Fibroblast of lung (primary cell): ENCODE data around the gene CAMTA1. TPM values are rescaled to one million over a fixed set of nuclear protein-coding genes. Genes with fewer than 3 reads are reported as not detected.
A peak's percentile ranks its signal among the peaks of the same experiment; 100 is the strongest.

Experiments used
- DNase-seq, 2 donors: peaks; one replicate each; pipeline versions ENCODE4 v3.0.0 to v3.0.0-alpha.2; 2010; ENCODE audit warnings: low read depth in 2 of 2
- H2AFZ ChIP-seq: 2 replicates; pipeline ENCODE4 v1.5.1; 2012; ENCODE audit warnings: low read length, control low read depth, inconsistent platforms
- H3K27ac ChIP-seq: 2 replicates; pipeline ENCODE4 v1.5.1; 2011; ENCODE audit warnings: low read length, control low read depth; ENCODE audit not compliant: insufficient read depth
- H3K27me3 ChIP-seq: 2 replicates; pipeline ENCODE4 v1.5.1; 2011; ENCODE audit warnings: mild to moderate bottlenecking, low read length; ENCODE audit not compliant: control insufficient read depth, insufficient read depth
- H3K36me3 ChIP-seq: 2 replicates; pipeline ENCODE4 v1.5.1; 2011; ENCODE audit warnings: low read length; ENCODE audit not compliant: control insufficient read depth, insufficient read depth
- H3K4me1 ChIP-seq: 2 replicates; pipeline ENCODE4 v1.5.1; 2011; ENCODE audit warnings: low read length; ENCODE audit not compliant: control insufficient read depth, insufficient read depth; ENCODE audit errors: extremely low read depth
- H3K4me2 ChIP-seq: 2 replicates; pipeline ENCODE4 v1.5.1; 2011; ENCODE audit warnings: low read length, control low read depth; ENCODE audit not compliant: insufficient read depth; ENCODE audit errors: extremely low read depth
- H3K4me3 ChIP-seq, 4 experiments: fragments of 200-600 bp in 1 of 4; sonication (generic) in 1 of 4; replicated peaks in 1 of 4; 2 replicates each; pipeline ENCODE4 v1.5.1; 2011 to 2016; ENCODE audit warnings: low read length in 4 of 4, low read depth in 3 of 4, mild to moderate bottlenecking in 3 of 4, control low read depth in 2 of 4, inconsistent platforms in 1 of 4, mixed read lengths in 1 of 4; ENCODE audit not compliant: insufficient read depth in 1 of 4; ENCODE audit errors: control extremely low read depth in 1 of 4
- H3K79me2 ChIP-seq: 2 replicates; pipeline ENCODE4 v1.5.1; 2012; ENCODE audit warnings: mild to moderate bottlenecking, low read length, inconsistent platforms; ENCODE audit not compliant: control insufficient read depth, insufficient read depth
- H3K9ac ChIP-seq: 2 replicates; pipeline ENCODE4 v1.5.1; 2011; ENCODE audit warnings: mild to moderate bottlenecking, low read length, control low read depth; ENCODE audit not compliant: insufficient read depth
- H3K9me3 ChIP-seq: 2 replicates; pipeline ENCODE4 v1.5.1; 2012; ENCODE audit warnings: low read depth, low read length; ENCODE audit not compliant: control insufficient read depth, insufficient read depth
- H4K20me1 ChIP-seq: 2 replicates; pipeline ENCODE4 v1.5.1; 2011; ENCODE audit warnings: low read length; ENCODE audit not compliant: control insufficient read depth, insufficient read depth; ENCODE audit errors: extremely low read depth
- EZH2 ChIP-seq: IDR thresholded peaks from 2 replicates; pipeline ENCODE4 v1.5.1; 2012; ENCODE audit warnings: low read length, control low read depth, mild to moderate bottlenecking; ENCODE audit errors: missing control alignments
- polyA plus RNA-seq, 2 donors: library from polyadenylated mRNA; depleted of rRNA in 1 of 2; stranded (reverse) in 1 of 2; unstranded in 1 of 2; fragments of >200 nt; gene quantifications; 2 replicates each; pipeline ENCODE4 v1.2.1, GENCODE V29; 2011 to 2012; ENCODE audit warnings: missing spikeins in 1 of 2
- total RNA-seq: library from RNA; depleted of rRNA; stranded (reverse); fragments of >200 nt; gene quantifications from 2 replicates; pipeline ENCODE4 v1.2.1, GENCODE V29; 2014
- TF ChIP-seq, protein P1 (sequence below), 2 donors: IDR thresholded peaks in 1 of 2; conservative IDR thresholded peaks in 1 of 2; 1 replicate in 1 of 2; 2 replicates in 1 of 2; pipeline ENCODE4 v1.5.1; 2011 to 2012; ENCODE audit warnings: low read length in 2 of 2, control low read depth in 1 of 2, inconsistent platforms in 1 of 2, low read depth in 1 of 2, mild to moderate bottlenecking in 1 of 2

CAMTA1 gene
- total and polyA plus RNA-seq, 2 donors (not counting 1 experiment from before 2014, with no cell fraction given) = 47.6 to 86.0 TPM

DNA sequence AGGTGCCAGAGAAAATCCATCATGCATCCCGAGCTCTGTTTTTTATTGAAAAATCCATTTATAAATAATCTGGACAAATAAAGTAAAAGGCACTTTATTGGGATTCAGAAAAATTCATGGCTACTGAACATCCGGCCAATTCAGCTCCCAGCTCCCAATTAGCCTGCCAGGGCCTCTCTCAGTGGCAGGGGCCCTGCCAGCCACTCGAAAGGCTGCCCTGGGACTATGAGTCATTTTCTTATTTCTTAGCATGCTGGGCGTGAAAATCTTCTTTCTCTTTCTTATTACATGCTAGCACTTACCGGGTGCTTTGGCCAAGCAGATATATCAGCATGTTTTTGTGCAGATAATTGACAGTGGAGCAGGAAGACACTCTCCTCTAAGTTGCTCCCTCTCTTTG, 283.3 kb downstream of the CAMTA1 start:
- Histone ChIP-seq H4K20me1 (no peaks in the 10 kb centered on the region), H3K9me3 (no peaks in the 10 kb centered on the region), H3K9ac (no peak overlapping the region), H3K4me2 (no peak overlapping the region), H2AFZ (no peak overlapping the region), H3K36me3 (no peaks in the 10 kb centered on the region), H3K27me3 (no peaks in the 10 kb centered on the region), H3K79me2 (no peaks in the 10 kb centered on the region), H3K4me3 (no peak overlapping the region), H3K27ac (no peak overlapping the region), H3K4me1 (no peaks in the 10 kb centered on the region)
- TF ChIP-seq EZH2 = no peak
- TF ChIP-seq, protein P1, sequence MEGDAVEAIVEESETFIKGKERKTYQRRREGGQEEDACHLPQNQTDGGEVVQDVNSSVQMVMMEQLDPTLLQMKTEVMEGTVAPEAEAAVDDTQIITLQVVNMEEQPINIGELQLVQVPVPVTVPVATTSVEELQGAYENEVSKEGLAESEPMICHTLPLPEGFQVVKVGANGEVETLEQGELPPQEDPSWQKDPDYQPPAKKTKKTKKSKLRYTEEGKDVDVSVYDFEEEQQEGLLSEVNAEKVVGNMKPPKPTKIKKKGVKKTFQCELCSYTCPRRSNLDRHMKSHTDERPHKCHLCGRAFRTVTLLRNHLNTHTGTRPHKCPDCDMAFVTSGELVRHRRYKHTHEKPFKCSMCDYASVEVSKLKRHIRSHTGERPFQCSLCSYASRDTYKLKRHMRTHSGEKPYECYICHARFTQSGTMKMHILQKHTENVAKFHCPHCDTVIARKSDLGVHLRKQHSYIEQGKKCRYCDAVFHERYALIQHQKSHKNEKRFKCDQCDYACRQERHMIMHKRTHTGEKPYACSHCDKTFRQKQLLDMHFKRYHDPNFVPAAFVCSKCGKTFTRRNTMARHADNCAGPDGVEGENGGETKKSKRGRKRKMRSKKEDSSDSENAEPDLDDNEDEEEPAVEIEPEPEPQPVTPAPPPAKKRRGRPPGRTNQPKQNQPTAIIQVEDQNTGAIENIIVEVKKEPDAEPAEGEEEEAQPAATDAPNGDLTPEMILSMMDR (conservative IDR thresholded peaks at IDR 0.05 in 1 of 2, IDR thresholded peaks at IDR 0.05 in 1 of 2; ENCODE audit: low read depth in 1 of 2, low read length in 2 of 2) = no peak
- DNase-seq = no peak

DNA sequence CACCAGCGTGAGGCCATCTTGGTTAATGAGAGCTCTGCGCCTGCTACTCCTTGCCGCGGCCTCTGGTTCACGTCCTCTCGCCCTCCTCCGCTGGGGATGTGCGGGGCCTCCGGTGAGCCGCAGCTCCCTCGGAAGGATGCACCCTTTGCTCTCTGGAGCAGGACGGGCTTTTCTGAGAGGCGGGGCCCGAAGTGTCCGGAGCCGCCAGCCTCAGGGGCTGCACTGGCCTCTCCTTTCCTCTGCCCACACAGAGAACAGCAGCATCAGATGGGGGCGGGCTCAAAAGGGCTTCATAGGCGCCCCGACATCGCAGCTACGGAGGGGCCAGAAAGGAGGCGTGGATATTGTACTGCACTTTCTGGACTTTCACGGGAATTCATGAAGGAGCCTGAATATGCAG, 284.7 kb downstream of the CAMTA1 start:
- H3K27me3 ChIP-seq = no peaks in the 10 kb centered on the region
- H4K20me1 ChIP-seq = no peaks in the 10 kb centered on the region
- H3K9ac ChIP-seq = no peak overlapping the region
- H3K27ac ChIP-seq = no peak overlapping the region
- H3K36me3 ChIP-seq = no peaks in the 10 kb centered on the region
- H3K4me2 ChIP-seq = peak overlapping the region; percentile 93
- TF ChIP-seq, protein P1 (conservative IDR thresholded peaks at IDR 0.05 in 1 of 2, IDR thresholded peaks at IDR 0.05 in 1 of 2; ENCODE audit: low read depth in 1 of 2, low read length in 2 of 2) = no peak
- no peak for TF ChIP-seq EZH2
- peak overlapping the region; percentile 30 to 64 (median 48) for H3K4me3 ChIP-seq
- peak overlapping the region; percentile 38 for H2AFZ ChIP-seq
- DNase-seq = peak in 1 of 2 donors; percentile 16
- no peaks in the 10 kb centered on the region for H3K4me1 ChIP-seq
- H3K79me2 ChIP-seq = no peaks in the 10 kb centered on the region
- H3K9me3 ChIP-seq = no peaks in the 10 kb centered on the region

DNA sequence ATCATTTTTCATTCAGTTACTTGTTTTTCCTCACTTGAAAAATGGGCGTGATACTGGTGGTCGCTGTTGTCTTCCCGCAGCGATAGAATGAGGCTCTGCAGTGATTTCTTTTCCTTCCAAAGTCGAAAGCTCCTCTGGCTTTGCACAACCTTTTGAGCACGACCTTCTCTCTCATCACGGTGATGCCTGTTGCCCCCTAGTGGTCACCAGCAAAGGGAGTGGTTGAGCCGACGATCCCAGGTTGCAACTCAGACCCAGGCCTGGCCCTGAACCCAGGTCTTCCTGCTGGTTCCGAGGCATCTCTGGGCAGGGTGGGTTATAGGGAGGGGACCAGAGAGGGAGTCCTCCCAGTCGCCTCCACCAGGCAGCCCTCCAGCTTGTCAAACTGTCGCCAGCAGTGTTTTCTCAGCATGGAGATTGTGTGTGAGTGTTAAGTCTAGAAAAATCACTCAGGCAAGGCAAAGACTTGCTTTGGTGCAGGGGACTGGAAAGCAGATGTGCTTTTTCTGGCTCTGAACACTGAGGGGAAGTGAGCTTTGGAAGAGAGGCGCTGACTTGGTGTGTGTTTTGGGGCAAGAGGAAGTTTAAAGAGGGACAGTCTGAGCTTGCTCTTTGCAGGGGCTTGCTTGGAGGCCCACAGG, 285.3 kb downstream of the CAMTA1 start:
- Histone ChIP-seq H3K4me1 (no peaks in the 10 kb centered on the region), H3K4me3 (peak overlapping the region; percentile 30 to 64 (median 48)), H3K27me3 (no peaks in the 10 kb centered on the region), H3K27ac (no peak overlapping the region), H3K9me3 (no peaks in the 10 kb centered on the region), H3K79me2 (no peaks in the 10 kb centered on the region), H4K20me1 (no peaks in the 10 kb centered on the region), H3K4me2 (peak overlapping the region; percentile 93), H2AFZ (peak overlapping the region; percentile 38), H3K9ac (no peak overlapping the region), H3K36me3 (no peaks in the 10 kb centered on the region)
- DNase-seq = peak; percentile 62 to 72
- TF ChIP-seq, protein P1 (conservative IDR thresholded peaks at IDR 0.05 in 1 of 2, IDR thresholded peaks at IDR 0.05 in 1 of 2; ENCODE audit: low read depth in 1 of 2, low read length in 2 of 2) = peak; percentile 90 to 95
- TF ChIP-seq EZH2 = no peak
